Activated T-helper 1 cell treated with anti-CD3 and anti-CD28 coated beads, Interleukin-2, amount 50 U/mL, for 16 hours (primary cell): ENCODE data around the gene P2RX6.

Experiments used
- DNase-seq, 2 donors: peaks; one replicate each; pipeline ENCODE4 v3.0.0-alpha.2; 2020; ENCODE audit warnings: low read depth in 1 of 2, low spot score in 1 of 2

The P2RX6 gene

DNA sequence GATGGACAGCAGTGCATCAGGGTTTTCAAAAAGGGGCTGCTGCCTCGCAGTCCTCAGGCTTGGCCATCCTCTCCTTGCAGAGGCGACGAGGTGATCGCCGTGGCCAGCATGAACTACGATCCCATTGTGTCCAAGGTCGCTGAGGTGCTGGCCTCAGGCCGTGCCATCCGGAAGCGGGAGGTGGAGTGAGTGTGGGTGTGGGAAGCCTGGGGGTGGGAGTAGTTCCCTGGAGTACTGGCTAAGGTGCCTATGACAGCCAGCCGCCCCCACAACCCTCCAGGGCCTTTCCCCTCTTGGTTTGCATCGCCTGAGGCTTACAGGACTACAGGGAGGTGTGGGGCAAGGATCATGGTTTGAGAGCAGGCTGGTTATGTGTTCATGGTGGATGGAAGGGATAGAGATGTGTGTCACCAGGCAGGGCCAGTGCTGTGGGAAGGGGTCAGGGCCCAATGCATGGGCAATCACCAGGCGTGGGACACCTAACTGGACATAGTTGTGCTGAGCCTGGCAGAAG is 35.0 kb upstream of the P2RX6 start:
- DNase-seq, result no peak

DNA sequence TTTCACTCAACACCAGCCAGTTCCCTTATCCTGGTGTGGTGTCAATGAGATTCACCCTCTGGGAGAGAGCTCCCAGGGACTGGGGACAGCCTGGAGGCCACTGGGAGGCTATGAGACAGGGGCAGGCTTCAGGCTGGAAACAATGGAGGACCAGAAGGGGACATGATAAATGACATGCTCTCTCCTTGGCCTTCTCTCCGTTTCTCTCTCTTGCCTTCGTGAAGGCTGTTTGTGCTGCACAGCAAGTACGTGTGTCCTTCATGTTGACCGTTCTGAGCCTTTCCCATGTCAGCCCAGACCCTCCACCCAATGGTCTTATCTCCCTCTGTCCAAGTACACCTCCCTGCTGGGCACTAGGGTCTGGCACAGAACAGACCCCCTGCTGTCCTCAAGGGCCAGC is 34.4 kb upstream of the P2RX6 start:
- no peak for DNase-seq

DNA sequence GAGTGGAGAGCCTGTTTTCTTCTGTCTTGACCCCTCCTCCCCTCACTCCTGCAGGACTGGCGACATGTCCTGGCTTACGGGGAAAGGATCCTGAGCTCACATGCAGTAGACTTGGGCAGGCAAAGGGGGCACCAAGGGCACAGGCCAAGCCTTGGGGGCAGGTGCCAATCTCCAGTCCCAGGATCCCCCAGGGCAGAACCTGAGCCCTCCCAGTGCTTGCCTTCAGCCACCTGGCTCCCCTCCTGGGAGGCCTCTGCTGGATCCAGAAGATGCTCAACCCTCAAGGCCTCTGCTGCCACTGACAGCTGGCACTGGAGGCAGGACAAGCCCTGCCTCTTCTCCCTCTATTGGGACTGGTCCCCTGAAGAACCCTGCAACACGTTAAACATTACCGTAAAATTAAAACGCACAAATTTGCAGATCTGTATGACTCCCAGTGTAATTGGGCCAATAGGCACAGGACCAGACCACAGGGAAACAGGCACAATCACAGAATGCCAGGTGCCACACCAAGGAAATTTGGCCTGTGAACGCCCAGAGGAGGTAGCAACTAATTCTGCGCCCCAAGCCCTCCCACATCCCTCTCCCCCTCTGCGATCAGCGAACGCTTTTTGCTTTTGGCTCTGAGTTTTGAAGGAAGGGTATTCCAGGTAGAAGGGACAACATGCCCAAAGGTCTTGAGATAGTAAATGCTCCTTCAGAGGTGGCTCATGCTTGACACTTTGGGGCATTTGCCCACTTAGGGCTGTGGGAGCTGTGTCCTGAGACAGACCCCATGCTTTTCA is 33.8 kb upstream of the P2RX6 start:
- no peak for DNase-seq

DNA sequence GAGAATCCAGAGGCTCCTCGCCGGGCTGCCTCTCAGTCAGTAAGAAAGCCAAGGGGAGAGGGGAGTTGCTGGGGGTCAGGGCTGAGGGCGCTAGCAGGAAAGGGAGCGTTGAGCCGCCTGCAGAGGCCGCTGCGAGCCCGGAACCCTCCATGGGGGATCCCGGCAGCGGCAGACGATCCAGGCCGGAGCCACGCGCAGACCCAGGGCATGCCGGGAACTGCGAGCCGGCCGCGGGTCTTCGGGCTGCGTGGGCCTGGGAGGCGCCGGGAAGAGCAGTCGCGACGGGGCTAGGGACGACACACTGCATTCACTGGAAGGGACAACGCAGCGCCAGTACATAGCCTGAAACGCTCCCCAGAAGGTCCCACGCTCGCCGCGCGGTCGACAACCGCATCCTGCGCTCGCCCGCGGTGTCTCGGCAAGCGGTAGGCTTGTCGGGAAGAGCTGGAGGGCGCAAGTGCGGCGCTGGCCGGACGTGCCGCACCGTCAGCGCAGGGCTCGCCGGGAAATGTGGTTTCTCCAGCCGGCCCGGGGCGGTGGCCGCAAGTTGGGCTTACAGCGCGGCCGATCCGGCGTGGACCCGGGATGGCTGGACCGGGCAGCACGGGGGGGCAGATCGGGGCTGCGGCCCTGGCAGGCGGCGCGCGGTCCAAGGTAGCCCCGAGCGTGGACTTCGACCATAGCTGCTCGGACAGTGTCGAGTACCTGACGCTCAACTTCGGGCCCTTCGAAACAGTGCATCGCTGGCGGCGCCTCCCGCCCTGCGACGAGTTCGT is 33.0 kb upstream of the P2RX6 start, which contains the start of gene LZTR1:
Gene LZTR1 (plus strand): TSS at position 511 of the 776 bp plus-strand sequence. CDS start 75 bp downstream, at position 586.
- DNase-seq, result peak; percentile 39 to 51

DNA sequence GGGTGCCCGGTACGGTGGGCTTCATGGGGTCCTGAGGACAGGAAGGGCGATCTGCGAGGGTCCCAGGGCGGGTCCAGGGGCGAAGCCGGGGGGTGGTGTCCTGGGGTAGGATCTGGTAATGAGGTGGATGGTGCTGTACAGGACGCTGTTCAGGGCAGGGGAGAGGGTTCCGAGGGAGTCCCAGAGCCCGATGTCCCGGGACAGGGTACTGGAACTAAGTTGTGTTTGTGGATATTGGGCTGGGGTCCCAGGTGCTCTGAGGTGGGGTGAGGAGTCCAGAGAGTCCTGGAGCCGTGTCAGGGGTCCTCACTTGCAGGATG is 32.4 kb upstream of the P2RX6 start:
- DNase-seq, result no peak

DNA sequence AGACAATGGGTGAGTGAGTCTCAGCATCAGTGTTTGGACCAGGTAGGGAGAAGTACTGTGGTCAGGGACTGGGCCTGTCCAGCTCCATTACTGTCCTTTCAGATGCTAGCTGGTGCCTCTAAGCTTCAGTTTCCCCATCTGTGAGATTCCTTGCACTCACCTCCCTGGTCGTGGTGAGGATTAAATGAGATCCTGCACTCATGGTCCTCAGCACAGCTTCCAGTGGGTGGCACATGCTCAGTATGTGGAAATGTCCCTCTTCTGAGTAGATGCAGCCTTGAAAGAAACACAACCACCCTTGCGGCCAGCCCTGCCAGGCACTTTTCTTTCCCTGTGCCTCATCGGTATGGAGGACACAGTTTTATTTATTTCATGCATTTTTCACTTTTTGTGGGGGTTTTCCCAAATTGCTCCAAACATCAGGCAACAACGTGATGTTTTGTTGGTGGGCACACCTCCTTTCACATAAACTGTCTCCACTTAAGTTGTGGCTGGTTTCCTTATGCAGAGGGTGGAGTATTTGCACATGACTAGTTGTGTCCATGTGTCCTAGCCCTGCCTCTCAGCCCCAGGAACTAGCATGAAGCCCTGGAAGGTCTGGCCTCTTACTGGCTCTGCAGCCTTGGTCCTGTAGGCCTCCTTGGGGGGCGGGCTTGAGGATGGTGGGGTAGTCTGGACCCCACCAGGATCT is 31.7 kb upstream of the P2RX6 start:
- no peak for DNase-seq

DNA sequence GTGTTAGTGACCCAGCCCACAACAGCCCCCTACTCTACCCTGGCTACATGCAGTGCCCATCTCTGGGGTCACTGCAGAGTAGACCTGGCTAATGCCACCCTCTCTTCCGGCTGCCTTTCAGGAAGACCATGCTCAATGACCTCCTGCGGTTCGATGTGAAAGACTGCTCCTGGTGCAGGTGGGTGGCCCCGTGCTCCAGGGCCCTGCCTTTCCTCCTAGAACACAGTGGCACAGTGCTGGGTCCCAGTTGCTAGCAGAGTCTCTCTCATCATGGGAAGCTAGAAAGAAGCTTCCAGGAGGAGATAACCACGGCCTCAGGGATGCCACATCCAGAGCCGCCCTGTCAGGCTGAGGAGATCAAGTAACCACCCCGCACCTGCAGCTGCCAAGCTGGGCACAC is 29.2 kb upstream of the P2RX6 start:
- no peak for DNase-seq

DNA sequence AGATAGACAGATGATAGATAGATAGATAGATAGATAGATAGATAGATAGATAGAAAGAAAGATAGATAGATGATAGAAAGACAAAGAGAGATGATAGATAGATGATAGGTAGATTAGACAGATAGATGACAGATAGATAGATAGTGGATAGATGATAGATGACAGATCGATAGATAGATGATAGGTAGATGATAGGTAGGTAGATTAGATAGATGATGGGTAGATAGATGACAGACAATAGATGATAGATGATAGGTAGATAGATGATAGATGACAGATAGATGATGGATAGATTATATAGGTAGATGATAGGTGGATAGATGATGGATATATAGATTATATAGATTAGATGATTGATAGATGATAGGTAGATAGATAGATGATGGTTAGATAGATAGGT is 28.6 kb upstream of the P2RX6 start:
- DNase-seq, result no peak

DNA sequence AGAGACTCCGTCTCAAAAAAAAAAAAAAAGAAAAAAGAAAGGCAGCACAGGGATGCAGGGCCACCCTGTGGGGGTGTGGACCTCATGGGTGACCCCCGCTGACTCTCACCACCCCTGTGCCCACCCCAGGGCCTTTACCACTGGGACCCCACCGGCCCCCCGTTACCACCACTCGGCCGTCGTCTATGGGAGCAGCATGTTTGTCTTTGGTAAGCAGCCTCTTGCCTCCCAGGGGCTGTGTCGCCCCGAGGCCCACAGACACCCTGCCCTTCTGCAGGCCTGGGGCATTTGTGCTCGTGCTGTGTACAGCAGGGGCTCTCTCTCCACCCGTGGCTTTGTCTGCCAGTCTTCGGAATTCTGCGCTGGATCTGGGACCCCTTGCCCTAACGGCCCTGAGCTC is 27.6 kb upstream of the P2RX6 start:
- no peak for DNase-seq

DNA sequence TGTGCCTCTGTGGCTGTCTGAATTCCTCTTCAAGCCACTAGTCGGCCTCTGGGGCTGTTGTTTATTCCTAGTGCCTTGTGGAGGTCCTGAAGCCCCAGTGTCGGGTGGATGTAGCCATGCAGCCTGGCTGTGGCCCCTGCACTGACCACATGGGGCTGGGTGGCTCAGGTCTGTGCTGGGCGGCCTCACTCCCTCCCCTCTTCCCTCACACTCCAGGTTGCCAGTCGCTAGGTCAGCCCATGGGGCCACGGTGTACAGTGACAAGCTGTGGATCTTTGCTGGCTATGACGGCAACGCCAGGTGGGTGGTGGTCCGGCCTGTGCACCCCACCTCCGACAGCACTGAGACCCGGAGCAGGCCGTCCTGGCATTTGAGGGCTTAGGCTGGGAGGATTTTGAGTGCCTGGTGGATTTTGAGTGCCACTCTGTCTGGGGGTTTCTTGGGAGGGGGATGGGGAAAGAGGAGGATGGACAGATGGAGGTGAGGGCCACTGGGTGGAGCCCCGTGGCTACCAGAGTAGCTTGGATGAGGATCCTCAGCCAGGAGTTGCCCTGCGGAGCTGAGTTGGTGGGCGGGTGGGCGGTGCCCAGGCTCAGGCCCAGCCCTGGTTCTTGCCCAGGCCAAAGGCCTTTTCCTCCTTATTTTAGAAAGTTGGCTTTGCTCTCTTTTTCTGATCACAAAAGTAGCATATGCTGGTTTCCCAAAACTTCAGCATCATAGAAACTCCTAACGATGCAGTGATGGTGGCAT is 26.2 kb upstream of the P2RX6 start:
- DNase-seq, result no peak

DNA sequence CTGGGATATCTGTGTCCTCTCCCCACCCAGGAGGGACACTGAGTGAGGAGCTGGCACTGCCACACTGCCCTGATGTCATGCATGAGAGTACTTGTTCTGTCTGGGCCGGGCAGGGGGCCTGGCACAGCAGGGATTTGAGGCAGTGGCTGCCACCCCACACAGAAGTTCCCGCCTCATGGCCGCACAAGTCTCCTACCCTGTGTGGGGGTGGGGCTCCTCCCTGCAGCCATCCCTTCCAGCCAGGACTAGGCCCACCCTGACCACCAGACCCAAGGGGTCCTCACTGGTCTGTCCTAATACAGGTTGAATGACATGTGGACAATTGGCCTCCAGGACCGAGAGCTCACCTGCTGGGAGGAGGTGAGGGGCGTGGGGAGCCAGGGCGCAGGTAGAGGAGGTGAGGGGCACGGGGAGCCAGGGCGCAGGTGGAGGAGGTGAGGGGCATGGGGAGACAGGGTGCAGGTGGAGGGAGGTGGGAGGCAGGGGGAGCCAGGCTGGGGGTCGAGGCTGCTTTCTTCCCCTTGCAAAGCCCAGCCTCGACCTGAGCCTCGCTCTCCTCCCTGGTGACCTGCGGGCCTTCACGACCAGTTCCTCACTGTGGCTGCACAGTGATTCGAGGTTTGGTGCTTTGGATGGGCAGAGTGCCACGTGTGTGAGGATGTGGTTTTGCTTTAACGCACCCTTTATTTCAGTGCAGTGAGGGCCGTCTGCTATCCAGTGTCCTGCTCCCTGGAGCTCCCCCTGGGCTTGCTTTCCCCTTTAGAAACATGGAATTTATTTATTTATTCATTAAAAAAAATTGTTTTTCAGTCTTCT is 25.4 kb upstream of the P2RX6 start:
- no peak for DNase-seq

DNA sequence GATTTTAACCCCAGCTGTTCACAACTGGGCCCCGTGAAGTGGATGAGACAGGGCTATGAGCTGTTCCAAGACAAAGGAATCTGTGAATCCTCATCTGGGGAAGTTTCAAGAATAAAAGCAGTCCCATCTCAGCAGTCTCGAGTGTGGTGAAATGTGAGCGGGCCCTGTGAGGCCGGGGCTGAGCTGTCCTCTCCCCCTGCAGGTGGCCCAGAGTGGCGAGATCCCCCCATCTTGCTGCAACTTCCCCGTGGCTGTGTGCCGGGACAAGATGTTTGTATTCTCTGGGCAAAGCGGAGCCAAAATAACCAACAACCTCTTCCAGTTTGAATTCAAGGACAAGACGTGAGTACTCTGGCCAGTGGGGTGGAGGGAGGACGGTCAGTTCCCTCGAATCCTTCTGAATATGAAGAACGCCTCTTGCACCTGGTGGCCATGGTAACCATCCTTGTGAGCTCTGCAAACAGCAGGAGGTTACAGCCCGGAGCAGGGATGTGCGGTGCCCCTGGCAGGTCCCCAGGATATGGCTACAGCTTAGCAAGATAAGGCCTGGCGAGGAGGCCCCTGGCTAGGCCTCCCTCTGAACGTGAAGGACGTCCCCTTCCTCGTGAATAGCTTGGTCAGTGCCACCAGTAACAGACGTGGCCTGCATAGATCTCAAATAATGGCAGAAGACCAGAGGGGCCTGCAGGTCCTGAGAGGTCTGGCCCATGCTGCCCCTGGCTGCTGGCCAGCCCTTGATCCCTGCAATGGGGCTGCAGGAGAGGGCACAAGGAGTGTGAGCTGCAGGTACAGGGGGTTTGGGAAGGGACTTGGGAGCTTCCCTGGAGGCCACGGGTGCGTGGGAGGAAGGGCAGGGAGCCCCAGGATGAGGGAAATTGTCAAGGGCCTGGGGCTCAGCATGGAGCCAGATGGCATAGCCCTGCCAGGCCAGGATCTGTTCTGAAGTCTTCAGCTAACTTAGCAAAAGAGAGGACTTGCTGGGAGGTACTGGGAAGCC is 24.5 kb upstream of the P2RX6 start:
- DNase-seq, result no peak

DNA sequence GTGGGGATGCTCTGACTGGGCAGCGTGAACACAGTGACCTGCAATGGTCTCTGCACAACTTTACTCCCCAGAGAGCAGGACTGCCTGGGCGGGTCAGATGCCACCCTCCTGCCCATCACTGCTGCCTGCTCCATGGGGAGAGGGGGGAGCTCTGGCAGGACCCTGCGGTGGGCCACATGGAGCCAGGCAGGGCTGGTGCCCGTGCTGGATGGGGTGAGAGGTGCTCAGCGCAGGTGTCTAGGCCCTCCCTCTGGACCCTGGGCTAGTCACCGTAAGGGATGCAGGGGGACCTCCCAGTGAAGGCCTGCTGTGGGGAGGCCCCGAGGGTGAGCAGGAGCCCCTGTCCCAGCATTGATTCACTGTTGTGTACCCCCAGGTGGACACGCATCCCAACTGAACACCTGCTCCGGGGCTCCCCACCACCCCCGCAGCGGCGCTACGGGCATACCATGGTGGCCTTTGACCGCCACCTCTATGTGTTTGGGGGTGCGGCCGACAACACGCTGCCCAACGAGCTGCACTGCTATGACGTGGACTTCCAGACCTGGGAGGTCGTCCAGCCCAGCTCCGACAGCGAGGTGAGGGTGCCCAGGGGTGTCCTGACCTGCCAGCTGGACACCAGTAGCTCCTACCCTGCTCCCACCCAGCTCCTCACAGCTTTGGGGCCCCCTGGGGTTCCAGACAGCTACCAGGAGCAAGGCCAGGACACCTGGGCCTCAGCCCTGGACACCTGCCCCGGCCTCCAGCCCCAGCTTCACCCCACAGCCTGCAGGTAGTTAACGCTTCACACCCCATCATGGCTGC is 23.5 kb upstream of the P2RX6 start:
- no peak for DNase-seq

DNA sequence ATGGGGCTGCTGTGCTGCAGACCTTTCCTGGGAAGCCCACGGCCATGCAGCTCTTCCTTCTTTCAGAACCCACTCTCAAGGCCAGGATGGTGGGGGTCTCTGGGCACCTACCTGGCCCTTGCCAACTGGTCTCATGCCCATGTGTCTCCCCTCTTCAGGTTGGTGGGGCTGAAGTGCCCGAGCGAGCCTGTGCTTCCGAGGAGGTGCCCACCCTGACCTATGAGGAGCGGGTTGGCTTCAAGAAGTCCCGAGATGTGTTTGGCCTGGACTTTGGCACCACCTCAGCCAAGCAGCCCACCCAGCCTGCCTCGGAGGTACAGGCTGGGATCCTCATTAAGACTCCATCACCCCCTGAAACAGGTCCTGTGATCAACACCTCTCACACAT is 22.9 kb upstream of the P2RX6 start:
- DNase-seq, result no peak

DNA sequence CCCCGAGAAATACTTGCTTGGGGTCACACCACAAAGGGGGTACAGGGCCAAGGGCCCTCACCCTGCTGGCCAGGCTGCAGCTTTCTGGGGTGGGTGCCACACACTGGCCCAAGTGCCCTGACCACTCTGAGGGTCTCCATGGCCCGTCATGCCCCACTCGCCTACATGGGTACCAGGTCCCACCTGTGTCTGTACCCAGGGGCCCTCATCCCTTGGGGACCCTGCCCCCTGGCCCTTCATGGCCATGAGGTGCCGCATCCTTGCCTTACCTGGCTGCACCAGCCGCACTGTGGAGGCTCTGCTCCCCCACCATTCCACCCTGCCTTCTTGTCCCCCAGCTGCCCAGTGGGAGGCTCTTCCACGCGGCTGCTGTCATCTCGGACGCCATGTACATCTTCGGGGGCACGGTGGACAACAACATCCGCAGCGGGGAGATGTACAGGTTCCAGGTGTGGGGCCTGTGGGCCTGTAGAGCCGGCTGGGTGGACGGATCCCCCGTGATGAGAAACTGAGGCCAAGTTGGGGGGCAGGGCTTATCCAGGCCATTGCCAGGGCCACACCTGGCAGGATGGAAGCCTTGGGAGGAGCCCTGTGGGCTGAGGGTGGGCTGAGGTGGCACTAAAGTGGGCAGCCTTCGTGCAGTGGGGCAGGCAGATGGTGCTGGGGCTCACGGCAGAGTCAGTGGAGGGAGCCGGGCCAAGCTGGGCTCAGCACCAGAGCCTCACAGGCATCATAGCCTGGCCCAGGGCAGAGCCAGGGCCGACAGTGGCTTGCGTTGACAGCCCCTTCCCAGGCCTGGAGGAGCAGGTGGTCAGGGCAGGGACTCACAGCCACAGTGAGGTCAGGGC is 22.3 kb upstream of the P2RX6 start:
- no peak for DNase-seq

DNA sequence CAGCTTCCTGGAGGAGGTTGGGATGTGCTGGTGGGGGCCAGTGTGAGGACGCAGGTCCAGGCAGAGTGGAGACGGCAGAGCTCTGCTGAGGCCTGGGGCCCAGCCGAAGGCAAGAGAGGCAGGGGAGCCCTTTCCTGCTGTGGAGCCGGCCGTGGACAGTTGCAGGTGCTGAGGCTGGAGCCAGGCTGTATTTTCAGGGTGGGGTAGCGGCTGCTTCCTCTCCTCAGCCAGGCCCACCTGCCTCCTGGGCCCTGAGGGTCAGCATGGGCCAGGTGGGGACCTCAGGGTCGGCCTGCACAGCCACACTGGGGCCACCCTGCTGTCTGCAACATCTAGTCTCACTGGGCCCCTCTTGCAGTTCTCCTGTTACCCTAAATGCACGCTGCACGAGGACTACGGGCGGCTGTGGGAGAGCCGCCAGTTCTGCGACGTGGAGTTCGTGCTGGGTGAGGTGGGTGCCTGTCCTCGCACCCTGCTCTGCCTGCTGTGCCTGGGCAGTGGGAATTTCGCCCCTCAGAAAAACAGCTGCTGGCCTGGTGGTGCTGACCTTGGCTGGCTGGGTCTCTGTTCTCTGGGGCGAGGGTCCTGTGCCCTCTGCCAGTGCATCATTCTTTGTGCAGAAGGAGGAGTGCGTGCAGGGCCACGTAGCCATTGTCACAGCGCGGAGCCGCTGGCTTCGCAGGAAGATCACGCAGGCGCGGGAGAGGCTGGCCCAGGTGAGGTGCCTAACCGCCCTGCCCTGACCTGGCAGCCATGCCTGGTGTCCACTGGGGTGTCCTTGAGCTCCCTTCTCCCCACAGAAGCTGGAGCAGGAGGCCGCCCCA is 21.4 kb upstream of the P2RX6 start:
- no peak for DNase-seq
